G401 (cell line): ENCODE results near the gene SHH. TPM values are rescaled to one million over a fixed set of nuclear protein-coding genes. Genes with fewer than 3 reads are reported as not detected.

Experiments
- DNase-seq: peaks from one replicate; pipeline ENCODE4 v3.0.0-alpha.2; 2015; ENCODE audit warnings: low spot score
- in situ Hi-C: cut with HindIII; loops from 2 replicates; pipeline ENCODE4 v1.10.0; 2016; ENCODE audit warnings: low sequenced_read_pairs, mixed read lengths
- total RNA-seq: library from RNA; depleted of rRNA; stranded (reverse); fragments of >200 nt; shearing (Covaris generic); gene quantifications from 2 replicates; pipeline ENCODE4 v1.2.3, GENCODE V29; 2014

Gene SHH
- total RNA-seq, 1 experiment from 2014 or later, result not detected

GRCh38 chr7:155797262-155798250 lies 14.7 kb downstream of the SHH start:
- DNase-seq, result no peak
- in situ Hi-C loops, result no loop called here

- DNase-seq, result no peak
- in situ Hi-C loops, result no loop called here
These were observed 15.6 kb downstream of the SHH start for GRCh38 chr7:155796381-155797261.

GRCh38 chr7:155795951-155796350 lies 16.3 kb downstream of the SHH start:
- DNase-seq, result no peak
- in situ Hi-C loops, result no loop called here

GRCh38 chr7:155795401-155795800 lies 16.9 kb downstream of the SHH start:
- no peak for DNase-seq
- in situ Hi-C loops, result no loop called here

- no peak for DNase-seq
- in situ Hi-C loops, result no loop called here
These were observed 18.1 kb downstream of the SHH start for GRCh38 chr7:155794196-155794595.

- no peak for DNase-seq
- in situ Hi-C loops, result no loop called here
These were observed 18.5 kb downstream of the SHH start for GRCh38 chr7:155793720-155794119.

GRCh38 chr7:155792999-155793560 lies 19.2 kb downstream of the SHH start:
- in situ Hi-C loops, result no loop called here
- no peak for DNase-seq

- in situ Hi-C loops, result no loop called here
These were observed 19.8 kb downstream of the SHH start for GRCh38 chr7:155792315-155792960.

GRCh38 chr7:155791836-155792235 lies 20.4 kb downstream of the SHH start:
- DNase-seq, result no peak
- in situ Hi-C loops, result no loop called here

More at GRCh38 chr7:155792315-155792960, 19.8 kb downstream of the SHH start:
- DNase-seq, result no peak

- in situ Hi-C loops, result no loop called here
- no peak for DNase-seq
These were observed 21.0 kb downstream of the SHH start for GRCh38 chr7:155791214-155791737.

- in situ Hi-C loops, result no loop called here
- no peak for DNase-seq
These were observed 21.6 kb downstream of the SHH start for GRCh38 chr7:155790666-155791065.

GRCh38 chr7:155789001-155789725 lies 23.1 kb downstream of the SHH start:
- in situ Hi-C loops, result no loop called here
- no peak for DNase-seq

- in situ Hi-C loops, result no loop called here
- DNase-seq, result no peak
These were observed 23.7 kb downstream of the SHH start for GRCh38 chr7:155788616-155789000.

- no peak for DNase-seq
- in situ Hi-C loops, result no loop called here
These were observed 25.0 kb downstream of the SHH start for GRCh38 chr7:155787171-155787851.

- in situ Hi-C loops, result no loop called here
- no peak for DNase-seq
These were observed 25.8 kb downstream of the SHH start for GRCh38 chr7:155786491-155786890.

GRCh38 chr7:155785536-155785935 lies 26.7 kb downstream of the SHH start:
- in situ Hi-C loops, result no loop called here
- no peak for DNase-seq

- no peak for DNase-seq
- in situ Hi-C loops, result no loop called here
These were observed 29.8 kb downstream of the SHH start for GRCh38 chr7:155782466-155782865.

- no peak for DNase-seq
- in situ Hi-C loops, result no loop called here
These were observed 30.8 kb downstream of the SHH start for GRCh38 chr7:155781433-155781832.
